ENCODE results near the gene SERTM2. TPM values are rescaled to one million over a fixed set of nuclear protein-coding genes. Genes with fewer than 3 reads are reported as not detected.

The SERTM2 gene
- total RNA-seq = 1.3 TPM

DNA sequence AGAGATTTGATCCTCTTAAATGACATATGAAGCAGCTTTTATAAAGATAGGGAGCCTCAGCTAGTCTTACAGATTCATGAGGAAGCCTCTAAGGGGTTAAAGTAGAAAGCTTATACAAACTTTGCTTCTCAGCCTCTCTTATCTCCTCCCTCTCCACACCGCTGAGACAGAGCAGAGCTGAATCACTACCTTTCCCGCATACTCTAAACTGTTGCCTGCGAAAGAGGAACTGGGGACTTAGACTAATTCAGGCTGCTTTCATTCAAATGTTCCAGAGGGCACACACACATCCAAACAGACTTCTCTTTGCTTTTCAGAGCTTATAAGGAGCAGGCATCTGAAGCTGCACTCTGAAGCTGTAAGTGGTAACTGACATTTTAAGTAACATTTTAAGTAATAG lies at the start of gene SERTM2:
Gene SERTM2, plus strand, starts transcription at position 169 of the 400 bp plus-strand sequence. CDS start 7,213 bp downstream, outside the sequence.

Other genes with a start within 250 kb of the SERTM2 start
- gene CAPN6, start 241.2 kb upstream of the SERTM2 start, total RNA-seq = 38.8 TPM
- 2.7 TPM for gene DCX, start 99.5 kb upstream of the SERTM2 start, total RNA-seq
- gene ALG13, start 169.5 kb downstream of the SERTM2 start, total RNA-seq = 69.1 TPM

All from metanephros (tissue), 1 donor.